NCI-H146 treated with DMSO at 0.1 percent for 48 hours (cell line): ENCODE measurements around the gene TENM4.

ENCODE experiments used
- DNase-seq: peaks from one replicate; lab custom pipeline; 2025; ENCODE audit not compliant: unreplicated experiment; lab: John Stamatoyannopoulos, UW

Gene TENM4

GRCh38 chr11:79440571-79441460 is at the start of gene TENM4:
Gene TENM4 (minus strand): TSS chr11:79441030. CDS start chr11:79069944, 371,086 bp downstream.
- DNase-seq = peak; percentile 19

GRCh38 chr11:79488286-79488685 is 47.5 kb upstream of the TENM4 start:
- DNase-seq = no peak

- no peak for DNase-seq
These were observed 46.6 kb upstream of the TENM4 start for GRCh38 chr11:79487412-79487811.

- DNase-seq = no peak
These were observed 45.6 kb upstream of the TENM4 start for GRCh38 chr11:79486242-79486984.

- no peak for DNase-seq
These were observed 44.9 kb upstream of the TENM4 start for GRCh38 chr11:79485694-79486093.

GRCh38 chr11:79484872-79485271 is 44.0 kb upstream of the TENM4 start:
- DNase-seq = no peak

- no peak for DNase-seq
These were observed 42.0 kb upstream of the TENM4 start for GRCh38 chr11:79482800-79483199.

- DNase-seq = no peak
These were observed 41.0 kb upstream of the TENM4 start for GRCh38 chr11:79481795-79482194.

- no peak for DNase-seq
These were observed 40.0 kb upstream of the TENM4 start for GRCh38 chr11:79480864-79481263.

- no peak for DNase-seq
These were observed 32.1 kb upstream of the TENM4 start for GRCh38 chr11:79472819-79473529.

GRCh38 chr11:79471071-79471844 is 30.4 kb upstream of the TENM4 start:
- DNase-seq = no peak

- no peak for DNase-seq
These were observed 29.3 kb upstream of the TENM4 start for GRCh38 chr11:79470161-79470560.

- DNase-seq = no peak
These were observed 26.9 kb upstream of the TENM4 start for GRCh38 chr11:79467761-79468160.

GRCh38 chr11:79466411-79466810 is 25.6 kb upstream of the TENM4 start:
- no peak for DNase-seq

- no peak for DNase-seq
These were observed 24.3 kb upstream of the TENM4 start for GRCh38 chr11:79465160-79465559.

- no peak for DNase-seq
These were observed 21.1 kb upstream of the TENM4 start for GRCh38 chr11:79461666-79462645.

- no peak for DNase-seq
These were observed 20.3 kb upstream of the TENM4 start for GRCh38 chr11:79461144-79461543.

- no peak for DNase-seq
These were observed 17.9 kb upstream of the TENM4 start for GRCh38 chr11:79458709-79459108.

- DNase-seq = no peak
These were observed 15.7 kb upstream of the TENM4 start for GRCh38 chr11:79456501-79456900.

- DNase-seq = no peak
These were observed 12.8 kb upstream of the TENM4 start for GRCh38 chr11:79453617-79454016.
